HCT116 (cell line): Measurements from ENCODE around the gene CYB5B.

Experiments
- CTCF ChIP-seq, 3 experiments: fragments of 200-600 bp in 1 of 3; sonication (generic) in 1 of 3; IDR thresholded peaks in 2 of 3; conservative IDR thresholded peaks in 1 of 3; 2 replicates each; pipeline ENCODE4 v1.5.1; 2012 to 2017; ENCODE audit warnings: low read depth in 2 of 3, low read length in 2 of 3, antibody characterized with exemption in 1 of 3, borderline replicate concordance in 1 of 3, control low read depth in 1 of 3, mild to moderate bottlenecking in 1 of 3, mixed read lengths in 1 of 3, mixed run types in 1 of 3, moderate library complexity in 1 of 3; ENCODE audit not compliant: insufficient read depth in 1 of 3
- EZH2 ChIP-seq: fragments of 200-600 bp; sonication (generic); IDR thresholded peaks from 2 replicates; pipeline ENCODE4 v1.6.1; 2017; ENCODE audit warnings: antibody characterized with exemption, mixed run types
- EZH2phosphoT487 ChIP-seq: fragments of 200-600 bp; IDR thresholded peaks from 2 replicates; pipeline ENCODE4 v1.6.1; 2018; ENCODE audit warnings: antibody characterized with exemption, borderline replicate concordance
- MAX ChIP-seq: IDR thresholded peaks from 2 replicates; pipeline ENCODE4 v1.6.1; 2012
- POLR2A ChIP-seq: IDR thresholded peaks from 2 replicates; pipeline ENCODE4 v1.7.0; 2011; ENCODE audit warnings: borderline replicate concordance; ENCODE audit not compliant: insufficient read depth, insufficient read length; ENCODE audit errors: extremely low read depth
- SIN3A ChIP-seq: IDR thresholded peaks from 2 replicates; pipeline ENCODE4 v1.6.1; 2012; ENCODE audit warnings: low read depth
- TCF7L2 ChIP-seq: IDR thresholded peaks from 2 replicates; pipeline ENCODE4 v1.7.0; 2011; ENCODE audit warnings: borderline replicate concordance, inconsistent platforms; ENCODE audit not compliant: insufficient read depth, insufficient read length; ENCODE audit errors: extremely low read depth

- TF ChIP-seq CTCF (IDR thresholded peaks at IDR 0.05 in 2 of 3, conservative IDR thresholded peaks at IDR 0.05 in 1 of 3; ENCODE audit: borderline replicate concordance in 1 of 3, insufficient read depth in 1 of 3, low read depth in 2 of 3, low read length in 2 of 3) (no peak), EZH2phosphoT487 (no peak), SIN3A (no peak), TCF7L2 (no peak), POLR2A (no peak), EZH2 (no peak), MAX (no peak)
Measured at GRCh38 chr16:69496896-69497295, 72.5 kb downstream of the CYB5B start.
